ENCODE data around the gene ARHGEF12.

ARHGEF12 gene

GRCh38 chr11:120317689-120318480 is 18.3 kb upstream of the ARHGEF12 start:
- no peak for DNase-seq

GRCh38 chr11:120318906-120319305 is 17.3 kb upstream of the ARHGEF12 start:
- DNase-seq: no peak

- DNase-seq: no peak
Observed at GRCh38 chr11:120324932-120325810, 11.0 kb upstream of the ARHGEF12 start, which contains the start of gene TLCD5. TSS of gene TLCD5 (plus strand) at chr11:120325299. CDS start at chr11:120327442, 2,143 bp downstream.

GRCh38 chr11:120326228-120326627 is 10.0 kb upstream of the ARHGEF12 start:
- DNase-seq: no peak

DNA sequence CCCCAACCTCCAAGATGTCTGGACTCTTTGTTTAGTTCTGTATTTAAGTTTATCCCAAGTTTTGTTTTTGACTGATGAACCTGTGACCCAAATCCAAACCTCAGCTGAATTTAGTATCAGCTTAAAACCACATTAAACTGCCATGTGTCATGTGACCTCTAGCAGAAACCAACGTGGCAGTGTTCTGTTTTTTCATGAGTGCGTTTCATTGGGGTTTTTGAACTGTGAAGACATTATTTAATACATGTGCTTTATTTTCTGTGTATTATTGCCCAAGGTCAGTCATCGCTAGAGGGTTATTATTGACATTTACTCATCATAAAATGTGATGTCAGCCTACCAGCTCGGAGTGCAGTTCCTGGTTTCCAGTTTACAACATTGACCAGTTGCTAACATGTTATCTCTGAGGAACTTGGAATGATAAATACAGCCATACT is 9.3 kb upstream of the ARHGEF12 start:
- DNase-seq: no peak

GRCh38 chr11:120327311-120327710 is 8.9 kb upstream of the ARHGEF12 start:
- no peak for DNase-seq

- DNase-seq: no peak
Observed at GRCh38 chr11:120329556-120329955, 6.7 kb upstream of the ARHGEF12 start.

DNA sequence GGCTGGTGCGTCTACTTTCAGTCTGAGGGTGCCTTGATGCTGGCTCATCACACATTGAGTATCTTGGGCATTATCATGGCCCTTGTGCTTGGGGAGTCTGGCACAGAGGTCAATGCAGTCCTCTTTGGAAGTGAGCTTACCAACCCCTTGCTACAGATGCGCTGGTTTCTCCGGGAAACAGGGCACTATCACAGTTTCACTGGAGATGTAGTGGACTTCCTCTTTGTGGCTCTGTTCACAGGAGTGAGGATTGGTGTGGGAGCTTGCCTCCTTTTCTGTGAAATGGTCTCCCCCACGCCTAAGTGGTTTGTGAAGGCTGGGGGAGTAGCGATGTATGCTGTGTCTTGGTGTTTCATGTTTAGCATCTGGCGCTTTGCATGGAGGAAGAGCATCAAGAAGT is 6.2 kb upstream of the ARHGEF12 start:
- no peak for DNase-seq

DNA sequence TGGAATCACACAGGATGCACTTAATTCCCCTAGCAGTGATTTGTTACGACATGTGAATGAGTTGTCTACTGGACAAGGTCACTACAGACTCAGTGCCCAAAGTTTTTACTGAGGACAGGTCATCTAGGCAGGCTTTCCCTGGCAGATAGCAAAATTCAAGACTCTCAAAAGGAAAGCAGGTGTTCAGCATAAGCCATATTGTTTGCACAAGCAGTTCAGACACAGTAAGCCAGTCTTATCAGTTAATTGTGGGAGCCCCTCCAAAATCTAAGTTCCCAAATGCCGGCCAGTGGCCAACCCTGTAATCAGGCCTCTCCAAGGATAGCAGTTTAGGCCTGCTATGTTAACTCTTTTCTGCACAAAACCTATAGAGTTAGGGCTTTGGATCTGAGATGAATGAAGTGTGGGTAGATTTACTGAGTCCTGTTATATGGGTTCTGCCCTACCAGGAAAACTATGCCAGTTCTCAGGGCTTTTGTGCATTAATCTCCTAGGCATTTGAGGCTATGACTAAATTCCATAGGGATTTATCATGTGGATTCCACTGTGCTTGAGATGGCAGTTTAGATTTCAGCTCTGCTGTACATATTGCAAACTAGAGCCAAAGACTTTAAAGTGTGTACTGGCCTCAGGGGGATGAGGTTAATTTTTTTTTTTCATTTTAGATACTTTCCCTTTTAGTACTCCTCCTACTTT is 4.8 kb upstream of the ARHGEF12 start:
- DNase-seq: no peak

- DNase-seq: no peak
Observed at GRCh38 chr11:120332822-120333716, 3.1 kb upstream of the ARHGEF12 start.

DNA sequence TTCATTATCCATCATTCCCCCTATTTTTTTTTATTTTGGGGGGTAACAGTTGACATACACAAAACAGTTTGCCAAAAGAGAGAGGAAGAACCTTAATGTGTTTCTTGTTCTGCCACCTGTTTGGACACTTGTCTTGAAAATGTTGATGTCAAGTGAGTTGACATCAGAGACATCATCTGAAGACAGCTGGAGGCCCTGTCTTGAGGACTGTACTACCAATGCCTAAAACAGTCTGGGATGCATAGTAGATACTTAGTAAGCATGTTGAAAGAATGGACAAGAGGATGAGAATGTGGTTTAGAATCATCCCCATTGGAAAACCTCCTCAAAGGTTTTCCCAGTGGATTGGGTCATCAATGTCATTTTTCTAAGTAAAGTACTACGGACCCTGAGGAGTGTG is 2.4 kb upstream of the ARHGEF12 start:
- DNase-seq: no peak

DNA sequence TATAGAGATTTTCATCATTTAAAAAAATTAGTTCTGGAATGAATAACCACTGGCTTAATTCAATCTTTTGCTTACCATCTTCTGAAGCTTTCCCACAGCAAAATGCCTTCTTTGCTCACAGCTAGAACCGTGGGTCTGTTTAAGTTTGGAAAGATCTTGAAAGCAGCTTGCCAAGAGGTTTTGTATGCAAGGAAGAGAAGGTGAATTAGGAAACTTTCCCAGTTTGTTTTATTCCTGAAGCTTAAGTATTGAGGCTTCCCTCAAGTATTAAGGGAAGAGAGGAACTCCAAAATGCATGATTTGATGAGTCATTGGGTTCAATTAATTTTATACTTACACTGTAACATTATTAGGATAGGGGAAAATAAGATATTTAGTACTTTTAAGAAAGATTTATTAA is 1.9 kb upstream of the ARHGEF12 start:
- no peak for DNase-seq

- peak; percentile 22 for DNase-seq
Observed at GRCh38 chr11:120334894-120335462, 1.2 kb upstream of the ARHGEF12 start.

DNA sequence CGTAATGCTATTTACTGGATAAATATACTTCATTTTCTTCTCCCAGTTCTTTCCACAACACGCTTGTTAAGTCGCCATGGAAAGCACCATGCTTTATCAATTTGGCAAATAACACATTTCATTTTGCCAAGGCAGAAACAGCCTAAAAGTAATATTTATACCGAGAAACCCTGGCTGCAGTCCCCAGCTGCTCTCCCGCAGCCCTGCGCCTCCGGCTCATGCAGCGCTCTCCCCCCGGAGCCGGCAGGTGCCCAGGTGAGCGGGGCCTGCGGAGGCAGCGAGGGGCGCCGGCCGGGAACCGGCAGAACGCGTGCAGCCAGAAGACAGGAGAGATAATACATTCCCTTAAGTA is 681 bp upstream of the ARHGEF12 start:
- DNase-seq: no peak

DNA sequence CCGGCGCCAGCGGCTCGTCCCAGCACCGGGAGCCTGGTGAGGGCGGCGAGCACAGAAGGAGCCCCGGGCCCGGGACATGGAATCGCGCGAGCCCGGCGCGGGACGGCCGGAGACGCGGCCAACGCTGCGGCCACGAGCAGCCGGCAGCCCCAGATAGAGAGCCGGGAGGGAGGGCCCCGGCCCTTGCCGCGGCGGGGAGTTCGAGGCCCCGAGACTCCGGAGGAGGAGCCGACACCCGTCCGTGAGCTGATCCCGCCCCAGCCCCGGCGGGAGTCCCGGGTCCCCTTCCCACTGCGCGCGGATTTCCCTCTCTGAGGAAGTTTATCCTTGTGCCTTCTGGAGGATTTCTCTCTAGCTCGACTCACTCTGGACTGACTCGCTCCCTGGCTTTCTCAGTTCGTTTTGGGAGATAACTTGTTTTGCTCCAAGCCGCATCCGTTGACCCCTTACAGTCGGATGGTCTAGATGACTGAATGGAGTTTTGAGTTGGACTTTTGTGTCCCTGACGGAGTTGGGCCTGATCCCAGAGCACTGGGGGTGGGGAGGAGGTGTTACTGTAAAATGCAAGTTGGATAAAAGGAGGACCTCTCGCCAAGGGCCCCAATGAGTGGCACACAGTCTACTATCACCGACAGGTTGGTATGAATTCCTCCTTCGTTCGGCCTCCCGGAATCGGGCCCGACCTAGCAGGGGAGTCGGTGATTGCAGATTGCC is 585 bp downstream of the ARHGEF12 start:
- DNase-seq: no peak

GRCh38 chr11:120337355-120338106 is 1.3 kb downstream of the ARHGEF12 start:
- no peak for DNase-seq

- DNase-seq: no peak
Observed at GRCh38 chr11:120338107-120338933, 2.1 kb downstream of the ARHGEF12 start.

DNA sequence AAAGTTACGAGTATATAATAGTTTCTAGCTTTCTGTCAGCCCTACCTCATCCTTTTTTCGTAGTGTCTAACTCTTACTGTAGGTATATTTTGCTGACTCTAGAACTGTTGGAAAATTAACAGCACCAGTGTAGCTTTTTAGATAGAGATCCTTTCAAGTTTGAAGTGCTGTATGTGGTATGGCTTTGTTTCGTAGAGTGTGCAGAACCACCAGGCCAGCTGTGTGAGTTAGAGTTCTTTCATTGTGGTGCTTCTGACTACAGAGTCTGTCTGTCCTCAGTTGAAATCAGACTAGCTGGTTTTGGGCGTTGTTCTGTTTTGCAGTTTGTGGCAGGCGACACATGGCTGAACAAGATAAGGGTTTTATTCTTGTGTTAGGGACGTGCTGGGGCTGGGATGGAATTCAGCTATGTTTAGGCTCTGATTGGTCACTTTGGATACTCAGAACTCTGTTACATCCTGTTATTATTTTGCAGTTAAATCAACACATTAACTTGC is 3.2 kb downstream of the ARHGEF12 start:
- DNase-seq: no peak

DNA sequence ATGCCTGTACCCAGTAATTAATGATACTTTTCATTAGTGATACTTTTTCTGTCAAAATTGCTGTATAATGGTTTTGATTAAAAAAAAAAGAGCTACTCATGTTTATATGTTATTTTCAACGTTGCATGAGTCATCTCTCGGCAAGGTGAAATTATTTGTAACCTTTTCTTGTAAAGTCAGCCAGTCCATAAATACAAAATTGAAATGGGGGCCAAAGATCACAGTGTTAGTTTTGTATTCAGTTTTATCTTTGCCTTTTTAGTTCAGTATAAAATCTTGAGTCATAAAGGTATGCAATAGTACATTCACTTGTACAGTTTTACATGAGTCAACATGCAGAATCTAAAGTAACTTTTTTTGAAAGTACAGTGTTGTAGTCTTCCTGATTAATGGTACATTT is 4.3 kb downstream of the ARHGEF12 start:
- no peak for DNase-seq

Measured in NCI-H524 treated with DMSO at 0.1 percent for 48 hours (cell line).